CD4-positive, alpha-beta T cell treated with Interleukin-15 for 4 hours (primary cell): Measurements from ENCODE around the gene LDLR.
"Not testable (repeated sequence)": the region's sequence is repeated elsewhere in the genome, so short reads cannot be mapped to it uniquely, and the experiment has no call there.

ENCODE experiments used
- DNase-seq: peaks from one replicate; pipeline ENCODE4 v3.0.0-alpha.2; 2020; ENCODE audit warnings: low spot score

LDLR gene

GRCh38 chr19:11174336-11174735 lies 85.1 kb downstream of the LDLR start:
- DNase-seq = no peak

GRCh38 chr19:11175920-11176319 lies 86.7 kb downstream of the LDLR start:
- no peak for DNase-seq

GRCh38 chr19:11176466-11177193 lies 87.4 kb downstream of the LDLR start:
- no peak for DNase-seq

GRCh38 chr19:11177592-11177991 lies 88.3 kb downstream of the LDLR start:
- no peak for DNase-seq

- DNase-seq = not testable (repeated sequence)
These were observed 89.8 kb downstream of the LDLR start for GRCh38 chr19:11179145-11179465.

GRCh38 chr19:11179716-11180297 lies 90.5 kb downstream of the LDLR start:
- DNase-seq = no peak

GRCh38 chr19:11180346-11180745 lies 91.1 kb downstream of the LDLR start:
- no peak for DNase-seq

- DNase-seq = not testable (repeated sequence)
These were observed 91.7 kb downstream of the LDLR start for GRCh38 chr19:11180975-11181374.

- no peak for DNase-seq
These were observed 92.2 kb downstream of the LDLR start for GRCh38 chr19:11181488-11181887.
